Heart right ventricle (tissue), 16 donors: ENCODE data around the gene CTBP1. TPM values are rescaled to one million over a fixed set of nuclear protein-coding genes. Genes with fewer than 3 reads are reported as not detected.
A peak's percentile ranks its signal among the peaks of the same experiment; 100 is the strongest.

ENCODE experiments used
- ATAC-seq, 8 donors: fragments of 200-7000 bp; cut with Tn5 transposase; one replicate each; pipeline ENCODE4 v1.9.1; 2020; ENCODE audit warnings: mild to moderate bottlenecking in 8 of 8, moderate library complexity in 8 of 8, moderate number of reproducible peaks in 1 of 8
- DNase-seq, 2 donors: peaks; one replicate each; pipeline ENCODE4 v3.0.0-alpha.2; 2020
- H3K27ac ChIP-seq, 10 donors: fragments of 200-600 bp; sonication (generic) in 2 of 10; one replicate each; pipeline versions ENCODE4 v1.5.0 to v1.8.0; 2020 to 2022; ENCODE audit warnings: mild to moderate bottlenecking in 3 of 10
- H3K27me3 ChIP-seq, 7 donors: fragments of 200-600 bp; one replicate each; pipeline ENCODE4 v1.8.0; 2021 to 2022; ENCODE audit warnings: mild to moderate bottlenecking in 2 of 7
- H3K36me3 ChIP-seq, 9 donors: fragments of 200-600 bp; sonication (generic) in 1 of 9; one replicate each; pipeline versions ENCODE4 v1.5.0 to v1.8.0; 2020 to 2022; ENCODE audit warnings: mild to moderate bottlenecking in 2 of 9
- H3K4me1 ChIP-seq, 9 donors: fragments of 200-600 bp; sonication (generic) in 1 of 9; one replicate each; pipeline versions ENCODE4 v1.5.0 to v1.8.0; 2020 to 2022; ENCODE audit warnings: mild to moderate bottlenecking in 4 of 9
- H3K4me3 ChIP-seq, 10 donors: fragments of 200-600 bp; sonication (generic) in 2 of 10; one replicate each; pipeline versions ENCODE4 v1.5.0 to v1.8.0; 2020 to 2022; ENCODE audit warnings: mild to moderate bottlenecking in 7 of 10, moderate library complexity in 2 of 10
- H3K9me3 ChIP-seq, 11 donors: fragments of 200-600 bp in 10 of 11; sonication (generic) in 2 of 11; one replicate each; pipeline versions ENCODE4 v1.5.0 to v1.8.0; 2013 to 2022; ENCODE audit warnings: mild to moderate bottlenecking in 2 of 11, control low read depth in 1 of 11, moderate library complexity in 1 of 11
- CTCF ChIP-seq, 9 donors: fragments of 200-600 bp; sonication (generic) in 2 of 9; IDR thresholded peaks; one replicate each; pipeline versions ENCODE4 v1.5.0 to v1.8.0; 2021 to 2022; ENCODE audit warnings: antibody characterized with exemption in 9 of 9, mild to moderate bottlenecking in 5 of 9, moderate library complexity in 1 of 9
- WGBS, 2 donors: extraction: QIAGEN DNeasy Blood & Tissue Kit; methylation state at CpG; one replicate each; pipeline ENCODE4 v1.1.7; 2013; ENCODE audit warnings: inconsistent platforms in 1 of 2; 5-methylcytosine and 5-hydroxymethylcytosine counted together
- intact Hi-C, 10 donors: fragments of 100-400 bp; cut with DNase I; formaldehyde crosslinking; loops; one replicate each; pipeline versions ENCODE4 v1.11.1 to v1.14.2; 2022
- polyA plus RNA-seq, 2 donors: library from polyadenylated mRNA; stranded (reverse); fragments of 200-250 nt; gene quantifications; one replicate each; pipeline ENCODE4 v1.2.3, GENCODE V29; 2013
- total RNA-seq, 10 donors: library from RNA; stranded (reverse); fragmentation: NEBNext Ultra II Directional in 3 of 10; extraction: Animal tissue kit (Norgen Biotek cat#: 25700) in 3 of 10; gene quantifications; one replicate each; pipeline versions ENCODE4 v1.2.1 to v1.2.4, GENCODE V29; 2021 to 2023
- donor health status: Arrhythmogenic right ventricular cardiomyopathy.
- donor health status: ischemic (EF 13 %, LVEDD 7.1; RV severe dilation, severe dysfunction).
- donor health status: healthy with polysubstance abuse.
- donor health status: DM: no; HTN: yes; CAD: no.
- donor health status: DM: no; HTN: no; CAD: no.
- donor health status: ischemic (EF 25% LVEDD 6.9; RV normal size, moderate dysfunction).
- donor health status: ischemic (EF 25% LVEDD 5.7; RV mildly dilated, moderate dysfunction).
- donor health status: healthy.
- donor health status: DM: yes; HTN: yes; CAD: no.
- donor health status: Ischemic cardiomyopathy.
- donor health status: ischemic (EF 35%, LVEDD 5.7; RV mildly dilated, moderate dysfunction).
- donor health status: nonischemic (EF 11% LVEDD 7.7; RV severe dilation, severe dysfunction).
- donor health status: DM: yes; HTN: yes; CAD: no.
- donor health status: PGD.
- donor health status: ischemic (EF 29% LVEDD 5.4; RV normal size, mild dysfunction).
- donor health status: nonischemic (EF 23%, LVEDD 6.1; RV moderate dilation, normal function).

CTBP1 gene
- total and polyA plus RNA-seq, 12 donors: 98.6 to 132 (median 121) TPM

GRCh38 chr4:1196421-1197183 is 52.3 kb downstream of the CTBP1 start:
- no peak for DNase-seq
- Histone ChIP-seq H3K27ac (no peak overlapping the region), H3K4me3 (no peak overlapping the region), H3K36me3 (no peaks in the 10 kb centered on the region), H3K4me1 (peaks cover 18 to 46% (median 41%) of the 10 kb centered on the region in 9 donors), H3K27me3 (no peaks in the 10 kb centered on the region), H3K9me3 (no peaks in the 10 kb centered on the region)
- 84 to 86% methylated on average over 13 of the region's 13 CpGs for WGBS, 2 donors
- intact Hi-C loops: no loop called here
- no peak for ATAC-seq
- no peak for TF ChIP-seq CTCF (IDR thresholded peaks at IDR 0.05)

- DNase-seq (no peak), ATAC-seq (no peak)
- no peaks in the 10 kb centered on the region for H3K27me3 ChIP-seq
- no peaks in the 10 kb centered on the region for H3K9me3 ChIP-seq
- H3K4me3 ChIP-seq: no peak overlapping the region
- H3K4me1 ChIP-seq: peaks cover 18 to 45% (median 40%) of the 10 kb centered on the region in 9 donors
- no peak overlapping the region for H3K27ac ChIP-seq
- intact Hi-C loops: no loop called here
- 90 to 92% methylated on average over 15 to 16 of the region's 16 CpGs for WGBS, 2 donors
- TF ChIP-seq CTCF (IDR thresholded peaks at IDR 0.05): no peak
- H3K36me3 ChIP-seq: no peaks in the 10 kb centered on the region
These were observed 53.0 kb downstream of the CTBP1 start for GRCh38 chr4:1195891-1196401.

- ATAC-seq (no peak), DNase-seq (no peak)
- H3K4me1 ChIP-seq: peaks cover 15 to 37% (median 33%) of the 10 kb centered on the region in 9 donors
- no peak overlapping the region for H3K4me3 ChIP-seq
- peak overlapping the region in 5 of 10 donors; percentile 15 to 77 (median 73) for H3K27ac ChIP-seq
- intact Hi-C loops: no loop called here
- no peaks in the 10 kb centered on the region for H3K27me3 ChIP-seq
- H3K36me3 ChIP-seq: no peaks in the 10 kb centered on the region
- no peak for TF ChIP-seq CTCF (IDR thresholded peaks at IDR 0.05)
- WGBS, 2 donors: 89 to 92% methylated on average over 27 to 29 of the region's 29 CpGs
- no peaks in the 10 kb centered on the region for H3K9me3 ChIP-seq
These were observed 53.7 kb downstream of the CTBP1 start for GRCh38 chr4:1195109-1195671.

GRCh38 chr4:1194010-1194900 is 54.7 kb downstream of the CTBP1 start:
- peak overlapping the region in 6 of 10 donors; percentile 0 to 28 (median 11) for H3K4me3 ChIP-seq
- intact Hi-C loops: no loop called here
- H3K4me1 ChIP-seq: peaks cover 15 to 33% (median 31%) of the 10 kb centered on the region in 9 donors
- peak in 3 of 9 donors; percentile 7 to 28 (median 17) for TF ChIP-seq CTCF (IDR thresholded peaks at IDR 0.05)
- ATAC-seq: peak; percentile 25 to 62 (median 46)
- DNase-seq: peak; percentile 76 to 82
- H3K27ac ChIP-seq: peak overlapping the region in 9 of 10 donors; percentile 47 to 81 (median 73)
- H3K9me3 ChIP-seq: no peaks in the 10 kb centered on the region
- WGBS, 2 donors: 38 to 54% methylated on average over 51 to 52 of the region's 52 CpGs
- H3K27me3 ChIP-seq: no peaks in the 10 kb centered on the region
- H3K36me3 ChIP-seq: no peaks in the 10 kb centered on the region
